ENCODE measurements around the gene DYNC2I2. TPM values are rescaled to one million over a fixed set of nuclear protein-coding genes. Genes with fewer than 3 reads are reported as not detected.
A peak's percentile ranks its signal among the peaks of the same experiment; 100 is the strongest.
"Not testable (repeated sequence)": the region's sequence is repeated elsewhere in the genome, so short reads cannot be mapped to it uniquely, and the experiment has no call there.

DYNC2I2 gene
- total RNA-seq, 1 experiment from 2014 or later, result 58.6 TPM

DNA sequence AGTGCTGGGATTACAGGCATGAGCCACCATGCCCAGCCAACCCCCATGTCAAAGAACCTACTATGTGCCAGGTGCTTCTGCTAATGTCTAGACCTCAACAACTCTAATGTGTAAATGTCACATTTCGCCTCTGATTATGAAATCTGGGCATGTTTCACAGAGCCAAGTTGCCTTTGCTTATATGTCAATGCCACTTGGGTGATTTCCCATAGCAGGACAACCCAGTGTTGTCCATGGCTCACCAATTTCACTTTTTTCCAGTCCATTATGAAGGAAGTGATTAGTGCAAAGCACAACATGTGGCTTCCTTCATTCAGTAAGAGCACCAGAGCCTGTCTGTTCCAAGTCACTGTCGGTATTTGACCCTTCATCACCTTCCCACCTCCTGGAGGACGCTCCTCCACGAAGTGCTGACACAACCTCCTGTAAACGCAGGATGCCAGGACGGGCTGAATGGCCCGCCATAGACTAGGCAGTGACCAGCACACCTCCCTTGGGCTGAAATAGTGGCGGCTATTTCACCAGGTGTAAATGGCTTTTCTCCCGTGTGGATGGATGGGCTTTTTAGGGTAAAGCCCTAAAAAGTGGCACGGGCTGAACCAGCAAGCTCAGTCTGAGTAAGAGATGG, 44.7 kb upstream of the DYNC2I2 start:
- no peaks in the 10 kb centered on the region for H3K27me3 ChIP-seq (ENCODE audit: insufficient read depth, low read length)
- no peak overlapping the region for H3K23ac ChIP-seq (ENCODE audit: insufficient read length, low read depth, low read length)
- H4K5ac ChIP-seq (ENCODE audit: insufficient read length, low read depth, low read length), result no peak overlapping the region
- Mint-ChIP-seq H3K36me3 (ENCODE audit: insufficient read depth in 1 of 3, low read depth in 3 of 3) (peaks cover under 1 to 14% (median 7%) of the 10 kb centered on the region in 3 experiments; a peak in 5 of 7 replicates), H3K27ac (peak overlapping the region in 1 of 3 experiments; percentile 45; a peak in 1 of 7 replicates), H3K4me1 (peaks cover 2 to 7% of the 10 kb centered on the region in 2 experiments; a peak in 3 of 4 replicates), H3K4me3 (peak overlapping the region; percentile 35 to 68; a peak in 3 of 5 replicates), H3K27me3 (ENCODE audit: low read depth) (peaks cover 2% of the 10 kb centered on the region; the same call in 1 of the 2 replicates), H3K9me3 (0 out of 5 replicates have a peak, but pooled peaks cover 2% of the 10 kb centered on the region in 2 experiments)
- H3K14ac ChIP-seq (ENCODE audit: insufficient read depth, low read length), result no peak overlapping the region
- H3K27ac ChIP-seq (ENCODE audit: insufficient read length, low read depth, low read length), result no peak overlapping the region
- no peaks in the 10 kb centered on the region for H3K9me3 ChIP-seq (ENCODE audit: control insufficient read depth, low read depth, low read length)
- H2BK12ac ChIP-seq (ENCODE audit: insufficient read length, low read depth, low read length), result no peak overlapping the region
- no peak overlapping the region for H4K91ac ChIP-seq (ENCODE audit: insufficient read length, low read depth, low read length)
- H3K4ac ChIP-seq (ENCODE audit: low read depth, low read length), result no peak overlapping the region
- H3K23me2 ChIP-seq (ENCODE audit: insufficient read length, low read depth, low read length, poor library complexity, severe bottlenecking), result peaks cover 7% of the 10 kb centered on the region
- H4K20me1 ChIP-seq (ENCODE audit: control insufficient read depth, insufficient read depth, insufficient read length), result no peaks in the 10 kb centered on the region
- H2AK5ac ChIP-seq (ENCODE audit: insufficient read length, low read length), result no peak overlapping the region
- no peaks in the 10 kb centered on the region for H3K4me1 ChIP-seq (ENCODE audit: insufficient read depth, low read length)
- H3K9ac ChIP-seq (ENCODE audit: extremely low read depth, insufficient read length, low read length), result no peak overlapping the region
- H2BK20ac ChIP-seq (ENCODE audit: low read depth, low read length, poor library complexity, severe bottlenecking), result no peak overlapping the region
- H2BK120ac ChIP-seq (ENCODE audit: low read depth, low read length, poor library complexity, severe bottlenecking), result no peak overlapping the region
- H2AFZ ChIP-seq (ENCODE audit: low read length), result no peak overlapping the region
- no peak overlapping the region for H3K4me2 ChIP-seq (ENCODE audit: insufficient read depth, insufficient read length, low read length)
- peak; percentile 54 for DNase-seq
- no peak overlapping the region for H3T11ph ChIP-seq (ENCODE audit: low read length)
- TF ChIP-seq, protein P1, sequence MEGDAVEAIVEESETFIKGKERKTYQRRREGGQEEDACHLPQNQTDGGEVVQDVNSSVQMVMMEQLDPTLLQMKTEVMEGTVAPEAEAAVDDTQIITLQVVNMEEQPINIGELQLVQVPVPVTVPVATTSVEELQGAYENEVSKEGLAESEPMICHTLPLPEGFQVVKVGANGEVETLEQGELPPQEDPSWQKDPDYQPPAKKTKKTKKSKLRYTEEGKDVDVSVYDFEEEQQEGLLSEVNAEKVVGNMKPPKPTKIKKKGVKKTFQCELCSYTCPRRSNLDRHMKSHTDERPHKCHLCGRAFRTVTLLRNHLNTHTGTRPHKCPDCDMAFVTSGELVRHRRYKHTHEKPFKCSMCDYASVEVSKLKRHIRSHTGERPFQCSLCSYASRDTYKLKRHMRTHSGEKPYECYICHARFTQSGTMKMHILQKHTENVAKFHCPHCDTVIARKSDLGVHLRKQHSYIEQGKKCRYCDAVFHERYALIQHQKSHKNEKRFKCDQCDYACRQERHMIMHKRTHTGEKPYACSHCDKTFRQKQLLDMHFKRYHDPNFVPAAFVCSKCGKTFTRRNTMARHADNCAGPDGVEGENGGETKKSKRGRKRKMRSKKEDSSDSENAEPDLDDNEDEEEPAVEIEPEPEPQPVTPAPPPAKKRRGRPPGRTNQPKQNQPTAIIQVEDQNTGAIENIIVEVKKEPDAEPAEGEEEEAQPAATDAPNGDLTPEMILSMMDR (conservative IDR thresholded peaks at IDR 0.05), result no peak
- H3K18ac ChIP-seq (ENCODE audit: insufficient read length, low read depth, low read length), result no peak overlapping the region
- H2BK15ac ChIP-seq (ENCODE audit: low read depth, low read length), result no peak overlapping the region
- WGBS (ENCODE audit: extremely low coverage, insufficient read length, low lambda C conversion rate), result no CpG with 5 or more reads among the region's 10 CpGs
- no peaks in the 10 kb centered on the region for H3K79me2 ChIP-seq (ENCODE audit: insufficient read depth, low read length)
- H3K56ac ChIP-seq (ENCODE audit: insufficient read length, low read depth, low read length), result no peak overlapping the region
- no peaks in the 10 kb centered on the region for H3K79me1 ChIP-seq (ENCODE audit: insufficient read depth, low read depth, low read length, poor library complexity, severe bottlenecking)
- H2BK5ac ChIP-seq (ENCODE audit: insufficient read length, low read length), result no peak overlapping the region
- no peak overlapping the region for H4K8ac ChIP-seq (replicated peaks; ENCODE audit: insufficient read length, low read depth, low read length)

DNA sequence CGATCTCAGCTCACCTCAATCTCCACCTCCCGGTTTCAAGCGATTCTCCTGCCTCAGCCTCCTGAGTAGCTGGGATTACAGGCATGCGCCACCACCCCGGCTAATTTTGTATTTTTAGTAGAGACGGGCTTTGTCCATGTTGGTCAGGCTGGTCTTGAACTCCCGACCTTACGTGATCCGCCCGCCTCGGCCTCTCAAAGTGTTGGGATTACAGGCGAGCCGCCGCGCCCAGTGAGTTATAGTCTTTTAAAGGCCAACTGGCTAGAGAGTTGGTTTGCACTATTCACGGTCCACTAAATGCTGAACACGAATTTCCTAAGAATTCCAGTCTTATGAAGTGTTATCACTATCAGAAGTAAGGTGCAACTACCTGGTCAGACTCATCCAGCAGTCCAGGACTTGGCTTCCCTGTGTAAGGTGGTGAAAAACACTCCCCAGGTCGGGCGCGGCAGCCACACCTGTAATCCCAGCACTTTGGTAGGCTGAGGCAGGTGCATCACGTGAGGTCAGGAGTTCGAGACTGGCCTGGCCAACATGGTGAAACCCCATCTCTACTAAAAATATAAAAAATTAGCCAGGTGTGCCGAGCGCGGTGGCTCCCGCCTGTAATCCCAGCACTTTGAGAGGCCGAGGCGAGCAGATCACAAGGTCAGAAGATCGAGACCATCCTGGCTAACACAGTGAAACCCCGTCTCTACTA, 42.6 kb upstream of the DYNC2I2 start:
- H3T11ph ChIP-seq (ENCODE audit: low read length); H4K91ac ChIP-seq (ENCODE audit: insufficient read length, low read depth, low read length); H3K4me1 Mint-ChIP-seq; H3K4me3 Mint-ChIP-seq; H3K9me3 ChIP-seq (ENCODE audit: control insufficient read depth, low read depth, low read length); H2BK20ac ChIP-seq (ENCODE audit: low read depth, low read length, poor library complexity, severe bottlenecking); H3K4me1 ChIP-seq (ENCODE audit: insufficient read depth, low read length); H4K8ac ChIP-seq (replicated peaks; ENCODE audit: insufficient read length, low read depth, low read length); H2BK5ac ChIP-seq (ENCODE audit: insufficient read length, low read length); H2BK12ac ChIP-seq (ENCODE audit: insufficient read length, low read depth, low read length); H3K56ac ChIP-seq (ENCODE audit: insufficient read length, low read depth, low read length); H4K5ac ChIP-seq (ENCODE audit: insufficient read length, low read depth, low read length); H3K23me2 ChIP-seq (ENCODE audit: insufficient read length, low read depth, low read length, poor library complexity, severe bottlenecking); H2AK5ac ChIP-seq (ENCODE audit: insufficient read length, low read length); H3K27ac Mint-ChIP-seq; H3K79me1 ChIP-seq (ENCODE audit: insufficient read depth, low read depth, low read length, poor library complexity, severe bottlenecking); H3K27ac ChIP-seq (ENCODE audit: insufficient read length, low read depth, low read length); H3K18ac ChIP-seq (ENCODE audit: insufficient read length, low read depth, low read length); H2BK120ac ChIP-seq (ENCODE audit: low read depth, low read length, poor library complexity, severe bottlenecking); H3K4me2 ChIP-seq (ENCODE audit: insufficient read depth, insufficient read length, low read length); H2BK15ac ChIP-seq (ENCODE audit: low read depth, low read length); H3K79me2 ChIP-seq (ENCODE audit: insufficient read depth, low read length); H3K9me3 Mint-ChIP-seq; H2AFZ ChIP-seq (ENCODE audit: low read length); H3K23ac ChIP-seq (ENCODE audit: insufficient read length, low read depth, low read length); H4K20me1 ChIP-seq (ENCODE audit: control insufficient read depth, insufficient read depth, insufficient read length); H3K14ac ChIP-seq (ENCODE audit: insufficient read depth, low read length); H3K27me3 Mint-ChIP-seq (ENCODE audit: low read depth); H3K27me3 ChIP-seq (ENCODE audit: insufficient read depth, low read length); H3K4ac ChIP-seq (ENCODE audit: low read depth, low read length); H3K9ac ChIP-seq (ENCODE audit: extremely low read depth, insufficient read length, low read length): not testable (repeated sequence)
- peaks cover 19 to 35% (median 27%) of the 10 kb centered on the region in 3 experiments; a peak in 6 of 7 replicates for H3K36me3 Mint-ChIP-seq (ENCODE audit: insufficient read depth in 1 of 3, low read depth in 3 of 3)
- DNase-seq, result peak; percentile 26
- WGBS (ENCODE audit: extremely low coverage, insufficient read length, low lambda C conversion rate), result no CpG with 5 or more reads among the region's 30 CpGs
